GM18861 (cell line): Measurements from ENCODE around the gene GUK1.

Source experiments
- ATAC-seq: cut with Tn5 transposase; IDR thresholded peaks from one replicate; pipeline ENCODE4 v1.9.1; 2021; ENCODE audit not compliant: unreplicated experiment

The GUK1 gene

DNA sequence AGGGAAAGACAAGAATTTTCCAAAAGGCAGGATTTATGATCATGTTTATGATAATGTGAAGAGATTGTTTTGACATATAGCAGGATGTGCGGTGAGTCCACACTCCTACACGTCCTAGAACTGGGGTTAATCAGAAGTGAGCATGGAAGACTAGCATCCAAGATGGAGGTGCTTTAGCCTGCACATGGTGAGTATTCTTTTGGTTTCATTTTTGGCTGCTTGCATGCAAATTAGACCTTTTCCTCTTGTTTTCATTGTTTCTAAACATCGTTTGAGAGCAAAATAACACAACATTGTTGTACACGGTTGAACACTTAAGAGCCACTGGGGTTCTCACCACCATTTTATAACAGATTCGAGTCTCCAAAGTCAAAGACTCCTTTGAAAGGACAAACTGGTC lies 14.9 kb upstream of the GUK1 start:
- ATAC-seq: no peak

- no peak for ATAC-seq
Observed at GRCh38 chr1:228131766-228132165, 8.3 kb upstream of the GUK1 start.

GRCh38 chr1:228134591-228134990 lies 5.5 kb upstream of the GUK1 start:
- no peak for ATAC-seq

GRCh38 chr1:228136901-228137300 lies 3.2 kb upstream of the GUK1 start:
- no peak for ATAC-seq

DNA sequence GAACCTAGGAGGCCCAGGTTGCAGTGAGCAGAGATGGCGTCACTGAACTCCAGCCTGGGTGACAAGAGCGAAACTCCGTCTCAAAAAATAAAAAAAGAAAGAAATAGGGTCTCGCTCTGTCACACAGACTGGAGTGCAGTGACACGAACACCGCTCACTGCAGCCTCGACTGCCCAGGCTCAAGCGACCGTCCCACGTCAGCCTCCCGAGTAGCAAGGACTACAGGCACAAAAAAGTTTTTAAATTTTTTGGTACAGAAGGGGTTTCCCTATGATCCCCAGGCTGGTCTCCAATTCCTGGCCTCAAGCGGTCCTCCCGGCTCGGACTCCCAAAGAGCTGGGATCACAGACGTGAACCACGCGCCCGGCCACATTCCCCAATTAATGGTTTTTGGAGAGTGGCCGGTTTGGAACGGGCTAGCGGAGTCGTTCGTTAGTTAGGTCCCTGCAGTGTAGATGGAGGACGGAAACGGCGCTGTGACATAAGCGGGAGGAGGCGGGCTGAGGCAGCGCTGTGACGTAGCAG lies 611 bp upstream of the GUK1 start:
- no peak for ATAC-seq

DNA sequence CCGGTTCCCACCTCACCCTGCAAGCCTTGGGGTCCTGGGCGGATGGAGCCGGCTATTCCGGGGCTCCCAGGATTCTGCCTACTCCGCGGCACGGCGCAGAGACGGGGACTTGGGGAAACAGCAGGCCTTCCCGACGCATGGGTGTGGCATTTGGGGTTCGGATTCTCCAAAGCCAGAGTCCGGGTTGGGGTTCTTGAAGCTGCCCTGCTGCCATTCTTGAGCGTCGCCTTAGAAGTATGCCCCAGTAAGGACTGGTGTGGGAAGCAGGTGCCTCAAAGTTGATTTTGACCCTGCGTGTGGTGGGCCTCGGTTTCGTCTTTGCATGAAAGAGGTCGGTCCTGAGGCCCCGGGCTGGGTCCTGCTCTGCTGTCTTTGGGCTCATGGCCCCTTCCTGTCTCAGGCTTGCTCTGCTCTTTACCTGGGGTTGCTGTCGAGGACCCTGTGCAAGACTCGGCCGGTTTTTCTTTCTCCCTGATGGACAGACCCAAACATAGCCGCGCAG lies 696 bp downstream of the GUK1 start:
- ATAC-seq: no peak

GRCh38 chr1:228141226-228142044 lies 1.4 kb downstream of the GUK1 start:
- no peak for ATAC-seq

DNA sequence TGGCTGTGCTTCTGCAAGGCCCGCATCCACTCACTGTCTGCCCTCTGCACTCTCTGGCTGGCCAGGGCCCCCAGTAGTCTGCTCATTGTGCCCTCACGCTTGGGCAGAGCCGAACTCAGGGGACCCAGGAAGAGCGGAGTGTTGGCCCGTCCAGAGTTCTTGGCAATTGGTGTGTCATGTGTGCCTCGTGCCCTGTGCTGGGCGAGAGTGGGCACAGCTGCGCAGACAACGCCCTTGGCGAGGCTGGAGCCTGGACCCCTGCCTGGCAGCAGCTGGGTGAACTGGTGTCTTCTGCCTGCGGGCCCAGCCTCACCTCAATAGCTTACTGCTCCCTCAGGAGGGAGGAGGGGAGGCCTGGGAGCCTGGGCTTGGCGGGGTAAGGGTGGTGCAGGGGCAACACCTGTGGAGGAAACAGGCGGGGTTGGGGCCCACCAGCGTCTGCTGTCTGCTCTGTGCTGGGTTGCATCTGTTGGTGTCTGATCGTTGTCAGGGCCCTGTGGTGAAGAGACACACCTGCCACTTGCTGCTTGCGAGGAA lies 2.1 kb downstream of the GUK1 start:
- ATAC-seq: no peak

DNA sequence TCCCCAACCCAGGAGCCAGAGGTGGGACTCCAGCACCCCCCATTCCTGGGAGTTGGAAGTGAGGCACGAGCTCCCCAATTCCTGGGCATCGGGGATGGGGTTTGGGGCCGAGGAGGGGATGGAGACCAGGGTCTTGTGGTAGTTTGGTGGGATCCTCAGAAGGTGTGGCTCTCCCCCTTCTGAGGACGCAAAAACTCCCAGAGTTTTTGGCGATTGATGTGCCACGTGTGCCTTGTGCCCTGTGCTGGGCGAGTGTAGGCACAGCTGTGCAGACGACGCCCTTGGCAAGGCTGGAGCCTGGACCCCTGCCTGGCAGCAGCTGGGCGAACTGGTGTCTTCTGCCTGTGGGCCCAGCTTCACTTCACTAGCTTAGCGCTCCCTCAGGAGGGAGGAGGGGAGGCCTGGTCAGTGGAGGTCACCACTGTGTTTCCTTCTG lies 2.6 kb downstream of the GUK1 start:
- no peak for ATAC-seq

DNA sequence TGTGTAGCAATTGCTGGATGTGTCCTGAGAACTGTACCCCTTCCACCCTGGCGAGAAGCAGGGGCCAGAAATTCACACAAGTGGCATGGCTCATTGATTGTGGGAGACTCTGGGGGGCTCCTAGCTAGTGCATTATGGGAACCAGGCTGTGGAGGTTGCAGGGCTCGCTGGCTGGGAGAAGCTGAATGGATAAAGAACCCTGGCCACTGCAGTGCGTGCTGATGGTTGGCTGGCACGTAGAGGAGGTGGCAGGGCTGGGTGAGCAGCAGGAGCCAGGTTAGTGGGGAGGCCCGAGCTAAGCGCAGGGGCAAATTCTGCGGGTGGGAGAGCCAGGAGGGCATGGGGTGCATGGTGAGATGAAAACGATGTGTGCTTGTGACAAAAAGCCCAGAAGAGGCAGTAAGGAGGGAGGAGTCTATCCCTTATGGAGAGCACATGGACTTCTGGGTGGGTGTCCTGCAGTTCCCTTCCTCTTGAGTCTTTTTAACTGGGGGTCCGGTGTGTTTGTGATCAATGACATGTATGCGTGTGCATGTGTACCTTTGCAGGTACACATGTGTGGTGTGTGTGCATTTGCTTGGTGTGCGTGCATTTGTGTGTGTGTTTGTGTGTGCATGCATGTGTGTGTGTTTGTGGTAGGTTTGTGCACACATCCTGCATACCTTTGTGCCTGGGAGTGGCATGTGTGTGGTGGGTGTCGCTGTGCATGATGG lies 3.6 kb downstream of the GUK1 start:
- ATAC-seq: no peak

DNA sequence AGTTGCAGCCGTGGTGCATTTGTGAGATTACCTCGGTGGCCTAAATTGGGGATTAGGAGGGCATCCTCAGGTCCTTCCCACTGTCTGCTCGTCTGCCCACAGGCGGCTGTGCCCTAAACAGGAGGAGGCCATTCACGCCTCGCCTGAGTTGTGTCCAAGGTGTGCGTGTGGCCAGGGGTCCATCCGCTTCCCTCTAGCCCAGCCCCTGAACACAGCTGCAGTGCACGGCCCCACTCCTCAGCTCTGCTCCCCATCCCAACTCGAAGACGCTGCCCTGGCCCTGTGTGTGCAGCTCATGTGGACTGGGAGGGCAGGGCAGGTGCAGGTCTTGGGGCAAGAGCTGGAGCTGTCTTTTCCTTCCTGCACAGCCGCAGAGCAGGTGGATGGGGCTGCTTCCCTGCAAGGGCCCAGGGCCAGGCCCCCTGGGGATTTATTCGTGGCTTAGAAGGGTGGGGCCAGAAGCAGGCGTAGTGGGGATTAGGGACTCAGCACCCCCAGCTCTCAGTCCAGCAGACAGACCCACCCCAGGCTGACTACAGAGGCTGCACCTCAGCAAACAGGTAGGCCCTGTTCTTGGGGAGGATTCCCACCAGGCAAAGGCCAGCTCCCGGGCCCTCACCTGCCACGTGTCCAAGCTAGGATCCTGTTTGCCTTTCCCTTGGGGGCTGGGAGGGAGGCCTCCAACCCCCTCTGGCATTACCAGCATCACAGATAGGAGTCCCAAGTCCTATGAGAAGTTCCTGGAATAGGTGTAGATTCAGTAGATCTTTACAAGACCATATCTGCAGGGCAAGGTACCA lies 4.3 kb downstream of the GUK1 start:
- no peak for ATAC-seq

DNA sequence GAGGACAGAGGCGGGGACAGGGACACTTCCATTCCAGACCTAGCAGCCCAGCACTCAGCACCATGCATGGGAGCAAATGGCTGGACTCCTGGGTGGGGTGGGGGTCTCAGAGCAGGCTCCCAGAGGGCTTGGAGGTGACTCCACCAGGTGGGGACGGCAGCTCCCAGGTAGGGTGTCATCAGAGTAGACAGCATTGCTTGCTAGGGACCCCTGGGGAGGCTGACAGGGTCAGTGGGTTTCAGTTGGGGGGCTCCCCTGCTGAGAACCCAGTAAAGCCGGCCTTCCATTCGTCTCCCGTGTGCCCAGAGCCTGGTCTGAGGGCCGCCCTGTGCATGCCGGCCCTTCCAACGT lies 4.9 kb downstream of the GUK1 start:
- ATAC-seq: no peak

DNA sequence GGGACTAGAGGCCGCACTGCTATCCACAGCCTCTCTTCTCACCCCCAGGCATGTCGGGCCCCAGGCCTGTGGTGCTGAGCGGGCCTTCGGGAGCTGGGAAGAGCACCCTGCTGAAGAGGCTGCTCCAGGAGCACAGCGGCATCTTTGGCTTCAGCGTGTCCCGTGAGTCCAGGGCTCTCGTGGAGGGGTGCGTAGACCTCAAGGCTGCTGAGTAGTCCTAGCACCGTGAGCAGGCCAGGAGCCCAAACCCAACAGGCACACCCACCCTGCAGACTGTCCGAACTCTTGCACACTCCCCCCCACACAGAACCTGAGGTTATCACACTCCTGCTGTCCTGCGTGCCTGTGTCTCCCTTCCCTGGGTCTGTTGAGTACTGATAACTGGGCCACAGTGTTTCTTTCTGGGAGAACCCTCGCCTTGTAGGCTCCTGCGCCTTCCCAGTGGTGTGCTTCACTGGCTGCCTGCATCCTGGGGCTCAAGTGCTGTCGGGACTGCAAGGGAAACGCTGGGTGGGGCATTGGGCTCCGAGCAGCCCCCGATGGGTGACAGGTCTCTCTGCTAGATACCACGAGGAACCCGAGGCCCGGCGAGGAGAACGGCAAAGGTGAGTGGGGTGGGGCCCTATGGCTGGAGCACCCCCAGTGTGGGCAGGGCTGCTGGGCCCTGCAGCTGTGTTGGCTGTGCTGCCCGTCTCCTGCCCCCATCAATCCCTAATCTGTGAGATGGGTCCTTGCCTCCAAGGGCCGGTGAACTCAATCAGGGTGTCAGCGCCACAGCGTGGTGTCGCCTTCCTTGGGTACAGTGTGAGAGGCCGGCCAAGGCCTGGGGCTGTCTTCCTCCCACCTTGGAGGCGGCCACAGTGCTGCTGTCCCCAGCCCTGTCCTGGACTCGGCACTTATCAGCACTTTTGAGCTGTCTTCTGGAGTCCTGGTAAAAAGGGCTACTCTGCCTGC lies 5.7 kb downstream of the GUK1 start:
- ATAC-seq: no peak

GRCh38 chr1:228146417-228147150 lies 6.5 kb downstream of the GUK1 start:
- no peak for ATAC-seq

DNA sequence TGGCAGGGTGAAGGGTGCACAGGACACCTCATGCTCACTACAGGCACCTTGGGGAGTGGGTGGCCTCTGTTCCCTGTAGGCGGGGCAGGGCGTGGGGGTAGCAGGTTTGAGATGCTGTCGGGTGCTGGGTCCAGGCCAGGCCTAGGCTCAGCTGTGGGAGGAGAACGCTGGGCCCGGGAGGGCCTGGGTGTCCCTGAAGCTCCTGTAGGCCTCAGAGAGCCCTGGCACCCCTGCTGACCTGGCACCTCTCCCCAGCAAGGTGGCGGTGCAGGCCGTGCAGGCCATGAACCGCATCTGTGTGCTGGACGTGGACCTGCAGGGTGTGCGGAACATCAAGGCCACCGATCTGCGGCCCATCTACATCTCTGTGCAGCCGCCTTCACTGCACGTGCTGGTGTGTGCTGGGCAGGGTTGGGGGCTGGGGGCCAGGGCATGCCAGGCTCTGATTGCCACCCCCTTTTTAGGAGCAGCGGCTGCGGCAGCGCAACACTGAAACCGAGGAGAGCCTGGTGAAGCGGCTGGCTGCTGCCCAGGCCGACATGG lies 7.1 kb downstream of the GUK1 start:
- ATAC-seq: no peak

DNA sequence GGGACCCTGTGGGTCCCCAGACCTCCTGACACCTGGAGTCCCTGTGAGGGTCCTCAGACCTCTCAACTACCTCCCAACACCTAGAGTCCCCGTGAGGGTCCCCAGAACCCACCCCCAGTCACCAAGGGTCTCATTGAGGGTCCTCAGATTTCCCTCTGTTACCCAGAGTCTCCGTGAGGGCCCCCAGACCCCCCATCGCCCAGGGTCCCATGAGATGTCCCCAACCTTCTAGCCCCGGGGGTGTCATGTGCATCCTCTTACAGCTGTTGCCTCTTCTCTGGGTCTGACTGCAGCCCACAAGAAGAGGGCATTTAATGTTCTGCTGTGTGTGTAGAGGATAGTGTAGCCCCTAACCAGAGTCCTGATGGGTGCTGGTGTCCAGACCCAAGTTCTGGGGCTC lies 7.7 kb downstream of the GUK1 start:
- no peak for ATAC-seq

- ATAC-seq: no peak
Observed at GRCh38 chr1:228148196-228148861, 8.2 kb downstream of the GUK1 start.

GRCh38 chr1:228148935-228149405 lies 8.9 kb downstream of the GUK1 start:
- ATAC-seq: no peak
